ENCODE results near the gene NUDT17. TPM values are rescaled to one million over a fixed set of nuclear protein-coding genes. Genes with fewer than 3 reads are reported as not detected.

NUDT17 gene
- total RNA-seq, 2 donors from 2014 or later: 2.1 to 2.2 TPM

DNA sequence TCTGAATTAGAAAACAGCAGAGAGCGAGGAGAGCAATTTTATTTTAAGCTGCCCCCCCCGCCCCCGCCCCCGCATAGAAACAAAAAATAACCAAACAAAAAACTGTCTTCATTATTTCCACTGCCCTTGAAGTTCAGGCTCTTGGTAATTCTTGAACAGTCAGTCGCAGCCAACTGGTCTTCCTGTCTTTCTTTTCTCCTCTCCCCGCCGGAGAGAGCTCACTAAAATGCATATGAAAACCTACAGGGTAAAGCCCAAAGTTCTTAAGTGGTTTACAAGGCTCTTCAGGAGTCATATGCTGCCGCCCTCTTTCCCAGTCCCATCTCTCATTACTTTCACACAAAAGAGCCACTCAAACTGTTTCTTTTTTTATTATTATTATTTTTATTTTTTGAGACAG, 41.4 kb downstream of the NUDT17 start:
- H3K9me3 ChIP-seq (ENCODE audit: control insufficient read depth, low read length, poor library complexity, severe bottlenecking): no peaks in the 10 kb centered on the region
- ATAC-seq (no peak), DNase-seq (no peak)
- H3K4me3 Mint-ChIP-seq: peak overlapping the region; percentile 88
- H3K27ac Mint-ChIP-seq: no peak overlapping the region
- H3K4me1 Mint-ChIP-seq: peaks cover 11% of the 10 kb centered on the region
- H3K27me3 Mint-ChIP-seq: peaks cover 24% of the 10 kb centered on the region
- H3K36me3 Mint-ChIP-seq (ENCODE audit: low read depth): no peaks in the 10 kb centered on the region

GRCh38 chr1:145887631-145888030, 42.2 kb downstream of the NUDT17 start:
- H3K9me3 ChIP-seq (ENCODE audit: control insufficient read depth, low read length, poor library complexity, severe bottlenecking): no peaks in the 10 kb centered on the region
- no peaks in the 10 kb centered on the region for H3K36me3 Mint-ChIP-seq (ENCODE audit: low read depth)
- peaks cover 24% of the 10 kb centered on the region for H3K27me3 Mint-ChIP-seq
- H3K4me3 Mint-ChIP-seq: no peak overlapping the region
- DNase-seq: no peak
- H3K4me1 Mint-ChIP-seq: peaks cover 11% of the 10 kb centered on the region
- no peak for ATAC-seq
- no peak overlapping the region for H3K27ac Mint-ChIP-seq

DNA sequence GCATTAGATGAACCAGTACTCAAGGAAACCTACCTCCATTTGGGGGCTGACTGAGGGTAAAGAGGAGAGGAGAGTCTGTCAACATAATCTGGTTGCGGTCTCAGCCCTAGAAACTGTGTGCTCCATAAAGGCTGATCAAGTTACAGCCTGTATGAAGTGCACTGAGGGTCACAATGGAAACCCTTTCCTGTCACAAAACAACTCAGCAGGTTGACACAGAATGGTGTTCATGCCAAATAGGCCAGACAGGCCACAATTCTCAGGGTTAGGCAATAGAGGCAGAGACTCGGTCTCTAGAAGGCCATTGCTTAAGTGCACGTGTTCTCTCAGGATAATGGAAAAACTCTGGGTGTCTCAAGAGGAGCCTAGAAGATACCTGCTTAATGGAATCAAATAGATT, 44.3 kb downstream of the NUDT17 start:
- DNase-seq (no peak), ATAC-seq (no peak)
- H3K27me3 Mint-ChIP-seq: peaks cover 9% of the 10 kb centered on the region
- H3K4me3 Mint-ChIP-seq: no peak overlapping the region
- no peaks in the 10 kb centered on the region for H3K9me3 ChIP-seq (ENCODE audit: control insufficient read depth, low read length, poor library complexity, severe bottlenecking)
- H3K27ac Mint-ChIP-seq: no peak overlapping the region
- H3K4me1 Mint-ChIP-seq: peaks cover 9% of the 10 kb centered on the region
- H3K36me3 Mint-ChIP-seq (ENCODE audit: low read depth): no peaks in the 10 kb centered on the region

DNA sequence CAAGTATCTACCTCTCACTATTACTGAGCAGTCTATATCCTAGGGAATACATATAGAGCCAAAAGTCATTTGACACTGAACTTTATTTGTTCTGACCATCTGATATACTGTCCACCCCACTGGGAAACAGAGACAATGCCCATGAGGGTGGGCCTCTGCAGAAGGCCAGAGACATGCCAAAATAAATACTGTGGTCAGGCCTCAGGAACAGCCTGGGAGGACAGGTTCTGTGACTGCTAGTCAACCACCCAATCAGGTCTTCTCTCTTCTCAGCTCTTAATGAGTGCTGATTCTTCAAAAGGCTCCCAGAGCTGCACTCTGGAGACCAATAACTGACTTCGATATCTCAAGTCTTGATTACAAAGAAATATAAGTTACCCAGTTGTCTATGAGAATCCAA, 45.7 kb downstream of the NUDT17 start:
- no peaks in the 10 kb centered on the region for H3K9me3 ChIP-seq (ENCODE audit: control insufficient read depth, low read length, poor library complexity, severe bottlenecking)
- peaks cover 2% of the 10 kb centered on the region for H3K4me1 Mint-ChIP-seq
- H3K4me3 Mint-ChIP-seq: no peak overlapping the region
- no peak for DNase-seq
- ATAC-seq: no peak
- H3K27me3 Mint-ChIP-seq: no peaks in the 10 kb centered on the region
- no peaks in the 10 kb centered on the region for H3K36me3 Mint-ChIP-seq (ENCODE audit: low read depth)
- H3K27ac Mint-ChIP-seq: no peak overlapping the region

DNA sequence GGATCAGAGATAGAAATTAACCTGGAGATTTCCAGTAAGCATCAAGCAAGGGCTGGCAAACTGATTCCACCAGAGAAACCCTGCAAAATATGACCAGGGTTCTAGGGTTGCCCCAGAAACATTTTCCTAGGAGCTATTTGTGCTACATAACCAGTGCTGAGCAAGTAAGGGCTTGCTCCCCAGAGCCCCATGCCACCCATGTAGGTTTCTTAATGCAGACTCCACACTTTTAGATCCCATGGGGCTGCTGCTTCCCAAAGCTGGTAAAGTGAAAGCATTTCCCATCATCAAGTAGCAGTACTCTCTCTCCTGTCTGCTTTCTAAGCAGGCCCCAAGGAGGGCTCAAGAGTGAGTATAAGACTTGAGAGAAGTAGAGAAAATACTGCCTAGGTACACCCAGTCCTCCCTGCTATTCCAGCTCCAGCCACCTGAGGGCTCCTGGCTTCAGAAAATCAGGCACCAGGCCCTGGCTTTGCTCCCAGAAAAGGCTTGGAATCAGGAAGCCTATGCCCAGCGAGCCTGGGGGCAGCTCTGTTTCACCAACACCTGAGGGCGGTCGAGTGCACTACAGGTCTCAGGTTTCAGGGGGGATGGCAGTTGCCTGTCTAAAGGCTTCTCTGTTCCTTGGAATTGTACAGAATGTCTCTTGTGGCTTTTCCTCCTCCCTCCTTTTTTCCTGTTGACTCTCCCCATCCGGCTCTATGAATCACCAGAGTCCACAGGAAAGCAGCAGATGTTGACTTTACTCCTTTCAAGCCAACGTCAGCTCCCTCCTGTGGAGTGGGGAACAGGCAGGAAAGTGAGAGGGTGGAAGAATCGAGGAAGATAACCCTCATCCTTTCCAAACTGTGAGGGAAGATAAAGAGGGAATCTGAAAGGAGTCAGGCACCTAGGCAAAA, 46.4 kb downstream of the NUDT17 start:
- ATAC-seq (peak; percentile 76), DNase-seq (peak in 2 of 3 donors; percentile 15 to 44)
- no peaks in the 10 kb centered on the region for H3K9me3 ChIP-seq (ENCODE audit: control insufficient read depth, low read length, poor library complexity, severe bottlenecking)
- no peak overlapping the region for H3K4me3 Mint-ChIP-seq
- H3K27me3 Mint-ChIP-seq: no peaks in the 10 kb centered on the region
- H3K27ac Mint-ChIP-seq: no peak overlapping the region
- H3K36me3 Mint-ChIP-seq (ENCODE audit: low read depth): no peaks in the 10 kb centered on the region
- H3K4me1 Mint-ChIP-seq: peaks cover 1% of the 10 kb centered on the region

- H3K36me3 Mint-ChIP-seq (ENCODE audit: low read depth): no peaks in the 10 kb centered on the region
Observed at GRCh38 chr1:145892486-145893087, 47.2 kb downstream of the NUDT17 start.

GRCh38 chr1:145893306-145894055, 48.1 kb downstream of the NUDT17 start:
- Mint-ChIP-seq H3K4me1 (no peaks in the 10 kb centered on the region), H3K36me3 (ENCODE audit: low read depth) (no peaks in the 10 kb centered on the region), H3K27ac (no peak overlapping the region), H3K4me3 (no peak overlapping the region), H3K27me3 (no peaks in the 10 kb centered on the region)
- ATAC-seq: no peak
- H3K9me3 ChIP-seq (ENCODE audit: control insufficient read depth, low read length, poor library complexity, severe bottlenecking): no peaks in the 10 kb centered on the region
- no peak for DNase-seq

More at GRCh38 chr1:145892486-145893087, 47.2 kb downstream of the NUDT17 start:
- Mint-ChIP-seq H3K27me3 (no peaks in the 10 kb centered on the region), H3K4me3 (no peak overlapping the region), H3K27ac (no peak overlapping the region), H3K4me1 (no peaks in the 10 kb centered on the region)
- no peaks in the 10 kb centered on the region for H3K9me3 ChIP-seq (ENCODE audit: control insufficient read depth, low read length, poor library complexity, severe bottlenecking)
- DNase-seq (no peak), ATAC-seq (no peak)

DNA sequence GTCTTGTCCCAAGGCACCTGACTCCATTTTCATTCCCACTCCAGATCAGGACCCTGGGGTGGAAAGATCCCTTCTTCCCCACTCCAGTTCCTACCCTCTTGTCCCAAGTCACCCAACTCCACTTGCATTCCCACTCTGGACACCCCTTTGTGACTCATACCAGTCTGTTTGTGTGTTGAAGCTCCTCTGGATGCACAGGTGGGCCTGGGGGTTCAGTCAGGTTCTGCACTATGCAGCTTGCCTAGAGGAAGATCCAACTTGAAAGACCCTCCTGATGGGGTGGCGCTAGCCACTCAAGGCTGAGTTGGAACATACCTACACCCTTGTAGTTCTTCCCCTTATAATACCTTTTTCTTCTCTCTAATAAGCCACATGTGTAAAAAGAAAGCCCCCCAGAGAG, 50.0 kb downstream of the NUDT17 start:
- no peaks in the 10 kb centered on the region for H3K36me3 Mint-ChIP-seq (ENCODE audit: low read depth)
- H3K27ac Mint-ChIP-seq: no peak overlapping the region
- DNase-seq: no peak
- H3K4me1 Mint-ChIP-seq: no peaks in the 10 kb centered on the region
- H3K27me3 Mint-ChIP-seq: no peaks in the 10 kb centered on the region
- no peak for ATAC-seq
- no peaks in the 10 kb centered on the region for H3K9me3 ChIP-seq (ENCODE audit: control insufficient read depth, low read length, poor library complexity, severe bottlenecking)
- no peak overlapping the region for H3K4me3 Mint-ChIP-seq

DNA sequence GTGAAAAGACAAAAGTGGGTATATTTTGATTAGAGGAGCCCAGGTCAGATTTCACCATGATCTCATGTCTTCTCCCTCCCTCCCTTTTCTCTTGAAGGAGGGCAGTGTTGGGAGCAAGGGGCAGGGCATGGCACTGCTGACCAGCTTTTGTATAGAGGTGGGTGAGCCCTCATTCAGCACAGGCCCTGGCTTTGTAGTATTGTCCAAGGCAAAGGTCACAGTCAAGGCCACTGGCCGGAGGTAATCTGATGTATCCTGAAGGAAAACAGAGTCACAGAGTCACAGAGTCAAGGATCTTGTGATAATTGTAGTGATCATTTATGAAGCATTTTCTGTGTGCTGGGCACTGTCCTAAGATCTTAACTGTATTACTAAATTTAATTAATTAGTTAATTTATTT, 52.5 kb downstream of the NUDT17 start:
- ATAC-seq: no peak

More for the DNA sequence above, 52.5 kb downstream of the NUDT17 start:
- H3K27me3 Mint-ChIP-seq: no peaks in the 10 kb centered on the region
- H3K27ac Mint-ChIP-seq: no peak overlapping the region
- no peaks in the 10 kb centered on the region for H3K36me3 Mint-ChIP-seq (ENCODE audit: low read depth)
- H3K4me1 Mint-ChIP-seq: no peaks in the 10 kb centered on the region
- H3K9me3 ChIP-seq (ENCODE audit: control insufficient read depth, low read length, poor library complexity, severe bottlenecking): no peaks in the 10 kb centered on the region
- no peak for DNase-seq
- no peak overlapping the region for H3K4me3 Mint-ChIP-seq

Other genes starting within 250 kb of the NUDT17 start
- gene GPR89A, start 237.6 kb upstream of the NUDT17 start, total RNA-seq: 10 to 100 TPM; 30.0 to 32.4 TPM
- under 1 TPM in 1 of 2 donors, not detected in 1; 0.55 TPM for gene PDZK1, start 138.3 kb upstream of the NUDT17 start, total RNA-seq
- under 1 TPM in 1 of 2 donors, not detected in 1; 0.20 TPM for gene CD160, start 126.1 kb upstream of the NUDT17 start, total RNA-seq
- 10 to 100 TPM; 14.0 to 16.6 TPM for gene RNF115, start 21.5 kb upstream of the NUDT17 start, total RNA-seq
- gene POLR3C, start 21.4 kb upstream of the NUDT17 start, total RNA-seq: 10 to 100 TPM; 19.3 to 25.1 TPM
- gene PIAS3, start 13.5 kb downstream of the NUDT17 start, total RNA-seq: 10 to 100 TPM; 19.0 to 20.0 TPM
- gene ANKRD35, start 40.2 kb downstream of the NUDT17 start, total RNA-seq: not detected
- 1 to 10 TPM in 1 of 2 donors, under 1 TPM in 1; 0.70 to 1.3 TPM for gene ITGA10, start 64.4 kb downstream of the NUDT17 start, total RNA-seq
- 10 to 100 TPM; 15.7 TPM for gene PEX11B, start 73.1 kb downstream of the NUDT17 start, total RNA-seq
- 100 to 1,000 TPM; 126 to 130 TPM for gene RBM8A, start 81.9 kb downstream of the NUDT17 start, total RNA-seq
- 10 to 100 TPM; 36.6 to 44.1 TPM for gene LIX1L, start 112.4 kb downstream of the NUDT17 start, total RNA-seq
- gene ANKRD34A, start 118.9 kb downstream of the NUDT17 start, total RNA-seq: 1 to 10 TPM in 1 of 2 donors, under 1 TPM in 1; 0.70 to 1.7 TPM
- 10 to 100 TPM; 22.2 to 24.1 TPM for gene POLR3GL, start 119.1 kb downstream of the NUDT17 start, total RNA-seq
- 100 to 1,000 TPM; 567 to 927 TPM for gene TXNIP, start 150.9 kb downstream of the NUDT17 start, total RNA-seq
- not detected for gene HJV, start 176.1 kb downstream of the NUDT17 start, total RNA-seq